HG03442 (cell line): ENCODE results near the gene MAD2L1.
A peak's percentile ranks its signal among the peaks of the same experiment; 100 is the strongest.
"Not testable (repeated sequence)": the region's sequence is repeated elsewhere in the genome, so short reads cannot be mapped to it uniquely, and the experiment has no call there.

ENCODE experiments used
- ATAC-seq: cut with Tn5 transposase; IDR thresholded peaks from one replicate; pipeline ENCODE4 v1.9.1; 2021; ENCODE audit warnings: mild to moderate bottlenecking, moderate library complexity; ENCODE audit not compliant: unreplicated experiment

MAD2L1 gene

GRCh38 chr4:120066517-120067340, at the start of gene MAD2L1:
TSS of gene MAD2L1 (minus strand) at chr4:120066848. CDS start at chr4:120066734, 114 bp downstream.
- ATAC-seq: peak; percentile 80

DNA sequence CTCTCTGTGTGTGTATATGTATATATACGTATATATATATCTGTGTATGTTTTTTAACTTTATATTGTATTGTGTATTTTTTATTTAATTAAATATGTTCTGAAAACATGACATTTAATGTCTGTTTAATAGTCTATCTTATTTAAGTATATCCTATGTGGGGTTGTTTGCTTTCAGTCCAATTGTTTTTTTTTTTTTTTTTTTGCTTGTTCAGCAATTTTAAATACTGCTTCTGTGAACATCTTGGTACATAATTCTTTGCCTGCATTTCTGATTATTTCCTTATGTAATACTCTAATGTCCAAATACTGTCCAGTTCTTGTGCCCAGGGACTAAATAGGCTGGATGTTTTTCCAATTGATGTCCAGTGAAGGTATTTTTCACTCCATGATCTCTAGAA, 45.1 kb upstream of the MAD2L1 start:
- no peak for ATAC-seq

- ATAC-seq: no peak
Observed at GRCh38 chr4:120109406-120109805, 42.8 kb upstream of the MAD2L1 start.

DNA sequence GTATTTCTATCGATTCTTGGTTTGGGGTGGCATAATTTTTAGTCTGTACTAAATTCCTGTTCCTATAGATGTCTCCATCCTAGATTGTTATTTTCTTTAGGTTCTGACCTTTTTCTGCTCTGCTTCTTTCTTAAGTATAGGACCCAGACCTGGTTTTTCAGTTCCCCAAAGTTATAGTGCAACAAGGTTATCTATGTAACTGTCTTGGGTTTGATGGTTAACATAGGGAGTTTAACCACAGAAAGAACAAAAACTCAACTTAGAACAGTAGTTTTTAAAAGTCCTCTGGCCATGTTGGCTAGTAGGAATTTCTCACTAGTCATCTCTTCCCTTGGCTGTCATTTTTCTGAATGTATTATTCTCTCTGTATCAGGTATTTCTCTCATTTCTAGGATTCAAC, 38.8 kb upstream of the MAD2L1 start:
- peak; percentile 73 for ATAC-seq

- no peak for ATAC-seq
Observed at GRCh38 chr4:120096508-120097297, 30.1 kb upstream of the MAD2L1 start.

DNA sequence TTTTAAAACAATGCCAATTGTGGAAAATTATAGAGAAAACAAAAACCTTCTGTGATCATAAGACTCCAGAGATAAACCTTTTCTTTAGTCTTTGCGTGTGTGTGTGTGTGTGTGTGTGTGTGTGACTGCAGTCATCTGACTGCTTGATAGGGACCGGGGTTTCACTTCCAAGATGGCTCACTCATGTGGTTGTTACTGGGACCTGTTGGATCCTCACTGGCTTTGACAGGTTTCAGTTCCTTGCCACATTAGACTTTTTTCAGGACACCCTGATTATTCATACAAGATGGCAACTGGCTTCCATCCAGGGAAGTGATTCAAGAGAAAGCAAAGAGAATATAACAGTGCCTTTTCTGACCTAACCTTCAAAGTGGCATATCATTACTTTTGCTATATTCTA, 21.9 kb upstream of the MAD2L1 start:
- ATAC-seq: no peak

GRCh38 chr4:120088066-120088465, 21.4 kb upstream of the MAD2L1 start:
- not testable (repeated sequence) for ATAC-seq

DNA sequence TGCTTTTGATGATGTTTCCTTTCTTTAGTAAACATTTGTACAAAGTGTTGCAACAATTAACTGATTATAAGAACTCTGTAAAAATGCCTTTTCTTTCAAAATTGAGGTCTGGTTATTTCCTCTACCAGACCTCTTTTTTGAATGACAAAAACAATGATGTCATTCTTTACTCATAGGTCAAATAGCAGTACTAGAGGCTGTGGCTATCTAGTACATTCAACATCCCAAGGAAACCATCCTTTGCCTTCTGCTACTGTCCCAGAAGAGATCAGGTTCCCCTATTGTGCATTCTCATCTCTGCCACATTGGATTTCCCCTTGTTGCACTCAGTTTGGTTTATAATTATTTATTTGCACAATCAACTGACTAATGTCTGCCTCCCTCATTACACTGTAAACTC, 19.1 kb upstream of the MAD2L1 start:
- ATAC-seq: no peak

DNA sequence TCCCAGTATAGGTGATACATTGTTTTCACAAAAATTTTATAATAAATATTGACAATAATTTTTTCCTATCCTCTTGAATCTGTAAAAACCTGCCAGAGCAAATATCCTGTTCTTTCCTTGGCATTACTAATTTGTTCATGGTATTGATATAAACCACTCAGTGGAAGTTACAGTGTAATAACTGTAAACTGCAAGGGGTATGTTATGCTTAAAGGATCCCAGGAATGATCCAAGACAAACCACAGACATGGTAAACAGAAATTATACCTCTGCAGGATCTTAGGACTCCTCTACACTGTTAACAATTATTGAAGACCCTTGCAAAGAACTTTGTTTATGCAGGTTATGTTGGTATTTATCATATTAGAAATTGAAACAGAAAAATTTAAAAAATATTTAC, 17.7 kb upstream of the MAD2L1 start:
- ATAC-seq: no peak

DNA sequence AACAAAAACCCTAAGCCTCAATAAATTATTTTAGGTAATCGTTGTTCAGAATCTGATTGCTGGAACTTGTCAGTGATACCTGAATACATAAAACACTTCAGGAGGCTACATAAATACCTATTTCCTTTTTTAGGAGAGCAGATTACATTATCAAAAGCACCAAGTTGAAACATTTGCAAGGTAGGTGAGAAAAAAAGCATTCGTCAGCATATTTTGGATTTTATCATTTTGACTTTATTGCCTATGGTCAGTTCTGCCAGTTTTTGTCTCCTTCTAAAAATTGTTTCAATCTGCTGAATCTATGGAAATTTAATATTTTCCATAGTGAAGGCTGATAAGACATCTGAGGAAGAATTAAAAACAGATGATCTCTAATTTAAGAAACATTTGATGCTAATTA, 16.5 kb upstream of the MAD2L1 start:
- no peak for ATAC-seq

GRCh38 chr4:120082251-120082650, 15.6 kb upstream of the MAD2L1 start:
- no peak for ATAC-seq

DNA sequence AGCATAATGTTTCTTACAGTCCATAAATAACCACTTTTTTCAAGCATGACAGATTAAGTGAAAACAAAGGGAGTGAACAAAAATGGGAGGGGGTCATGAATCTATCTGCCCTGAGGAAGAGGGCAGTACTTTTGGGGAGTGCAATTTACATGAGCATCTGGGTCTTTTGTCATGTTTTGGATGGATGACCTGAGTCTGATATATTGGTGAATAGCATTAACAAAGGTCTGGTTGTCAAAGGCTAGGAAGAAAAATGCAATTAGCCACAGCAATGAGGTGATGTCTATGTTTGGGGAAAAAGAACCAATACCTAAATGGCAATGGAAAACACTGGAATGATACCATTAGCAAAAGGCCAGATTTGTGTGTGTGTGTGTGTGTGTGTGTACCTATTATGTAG, 15.1 kb upstream of the MAD2L1 start:
- ATAC-seq: no peak

- ATAC-seq: no peak
Observed at GRCh38 chr4:120080533-120080932, 13.9 kb upstream of the MAD2L1 start.

GRCh38 chr4:120079839-120080520, 13.3 kb upstream of the MAD2L1 start:
- ATAC-seq: no peak

- no peak for ATAC-seq
Observed at GRCh38 chr4:120078216-120078615, 11.6 kb upstream of the MAD2L1 start.

DNA sequence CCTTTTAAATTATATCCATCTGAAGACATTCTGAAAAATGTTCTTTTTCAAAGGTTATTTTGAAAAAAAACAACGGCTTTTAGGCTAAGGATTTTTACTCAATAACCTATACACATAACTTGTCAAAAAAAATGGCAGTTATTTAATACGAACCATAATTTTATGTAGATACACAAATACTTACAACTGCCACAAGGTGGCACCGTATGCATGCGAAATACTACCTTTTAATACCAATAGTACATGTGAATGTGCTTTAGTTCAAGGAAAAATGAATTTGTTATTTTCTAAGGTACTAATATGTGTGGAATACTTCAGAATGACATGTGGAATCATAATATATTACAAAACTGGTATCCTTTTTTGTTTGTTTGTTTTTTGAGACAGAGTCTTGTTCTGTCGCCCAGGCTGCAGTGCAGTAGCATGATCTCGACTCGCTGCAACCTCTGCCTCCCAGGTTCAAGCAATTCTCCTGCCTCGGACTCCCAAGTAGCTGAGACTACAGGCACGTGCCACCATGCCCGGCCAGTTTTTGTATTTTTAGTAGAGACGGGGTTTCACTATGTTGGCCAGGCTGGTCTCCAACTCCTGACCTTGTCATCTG, 4.6 kb upstream of the MAD2L1 start:
- no peak for ATAC-seq

GRCh38 chr4:120070196-120070595, 3.5 kb upstream of the MAD2L1 start:
- ATAC-seq: no peak

DNA sequence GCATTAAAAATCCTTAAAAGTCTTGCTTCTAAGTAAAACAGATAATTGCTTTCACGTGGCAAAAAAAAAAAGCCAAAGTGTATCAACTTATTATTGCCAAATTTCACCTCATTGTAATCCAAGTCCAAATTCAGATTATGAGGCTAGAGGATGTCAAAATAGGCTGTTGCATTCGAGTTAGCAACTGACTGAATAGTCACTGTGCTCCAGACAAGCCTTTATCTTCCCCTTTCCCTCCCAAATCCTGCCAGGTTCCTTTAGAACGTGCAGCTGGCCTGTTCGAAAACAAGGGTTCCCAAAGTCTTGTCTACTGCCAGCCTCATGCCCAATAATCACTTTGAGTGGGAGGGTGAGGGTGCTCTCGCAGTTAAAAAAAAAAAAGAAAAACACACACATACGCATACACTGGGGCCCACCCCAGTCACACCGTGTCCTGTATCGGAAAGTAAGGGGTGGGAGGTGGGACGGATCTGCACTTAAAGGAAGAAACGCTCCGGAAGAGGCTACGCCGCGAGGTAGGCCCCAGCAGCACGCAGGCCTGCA, 603 bp downstream of the MAD2L1 start:
- ATAC-seq: no peak

- ATAC-seq: no peak
Observed at GRCh38 chr4:120064887-120065286, 1.8 kb downstream of the MAD2L1 start.

- not testable (repeated sequence) for ATAC-seq
Observed at GRCh38 chr4:120063711-120064110, 2.9 kb downstream of the MAD2L1 start.

GRCh38 chr4:120062663-120063195, 3.9 kb downstream of the MAD2L1 start:
- ATAC-seq: no peak
